Osteocyte (in vitro differentiated cells): Measurements from ENCODE around the gene GJA5. TPM values are rescaled to one million over a fixed set of nuclear protein-coding genes. Genes with fewer than 3 reads are reported as not detected.

Source experiments
- DNase-seq: peaks from one replicate; pipeline ENCODE4 v3.0.0; 2021; ENCODE audit warnings: mixed read lengths; ENCODE audit not compliant: unreplicated experiment; ENCODE audit errors: extremely low spot score
- H3K27ac Mint-ChIP-seq: one replicate; pipeline ENCODE4 v1.8.0; 2021; ENCODE audit warnings: mild to moderate bottlenecking, mixed read lengths; ENCODE audit not compliant: unreplicated experiment
- H3K27me3 Mint-ChIP-seq: one replicate; pipeline ENCODE4 v1.8.0; 2021; ENCODE audit warnings: mixed read lengths; ENCODE audit not compliant: unreplicated experiment
- H3K36me3 Mint-ChIP-seq: one replicate; pipeline ENCODE4 v1.8.0; 2021; ENCODE audit warnings: mixed read lengths; ENCODE audit not compliant: unreplicated experiment
- H3K4me1 Mint-ChIP-seq: one replicate; pipeline ENCODE4 v1.8.0; 2021; ENCODE audit warnings: mixed read lengths; ENCODE audit not compliant: unreplicated experiment
- H3K4me3 Mint-ChIP-seq: one replicate; pipeline ENCODE4 v1.8.0; 2021; ENCODE audit warnings: mild to moderate bottlenecking, moderate library complexity, mixed read lengths; ENCODE audit not compliant: unreplicated experiment
- H3K9me3 Mint-ChIP-seq: one replicate; pipeline ENCODE4 v1.8.0; 2021; ENCODE audit warnings: mixed read lengths; ENCODE audit not compliant: unreplicated experiment
- CTCF ChIP-seq: fragments of 200-600 bp; sonication (generic); IDR thresholded peaks from 2 replicates; pipeline ENCODE4 v1.5.0; 2021; ENCODE audit warnings: antibody characterized with exemption, mild to moderate bottlenecking, moderate library complexity
- total RNA-seq: library from RNA; stranded (reverse); gene quantifications from 2 replicates; pipeline ENCODE4 v1.2.1, GENCODE V29; 2021

The GJA5 gene
- total RNA-seq, 1 donor from 2014 or later, result not detected

- peak; percentile 57 for TF ChIP-seq CTCF
- Mint-ChIP-seq H3K4me3 (no peak overlapping the region), H3K4me1 (no peaks in the 10 kb centered on the region), H3K9me3 (no peaks in the 10 kb centered on the region), H3K27ac (no peak overlapping the region), H3K27me3 (peaks cover 30% of the 10 kb centered on the region), H3K36me3 (no peaks in the 10 kb centered on the region)
- DNase-seq, result no peak
These were observed 36.6 kb downstream of the GJA5 start for GRCh38 chr1:147723691-147724323.

- H3K9me3 Mint-ChIP-seq, result no peaks in the 10 kb centered on the region
- no peaks in the 10 kb centered on the region for H3K4me1 Mint-ChIP-seq
- H3K27me3 Mint-ChIP-seq, result peaks cover 21% of the 10 kb centered on the region
- no peak for DNase-seq
- TF ChIP-seq CTCF, result no peak
- H3K4me3 Mint-ChIP-seq, result no peak overlapping the region
- H3K36me3 Mint-ChIP-seq, result no peaks in the 10 kb centered on the region
- H3K27ac Mint-ChIP-seq, result no peak overlapping the region
These were observed 38.3 kb downstream of the GJA5 start for GRCh38 chr1:147722124-147722523.

DNA sequence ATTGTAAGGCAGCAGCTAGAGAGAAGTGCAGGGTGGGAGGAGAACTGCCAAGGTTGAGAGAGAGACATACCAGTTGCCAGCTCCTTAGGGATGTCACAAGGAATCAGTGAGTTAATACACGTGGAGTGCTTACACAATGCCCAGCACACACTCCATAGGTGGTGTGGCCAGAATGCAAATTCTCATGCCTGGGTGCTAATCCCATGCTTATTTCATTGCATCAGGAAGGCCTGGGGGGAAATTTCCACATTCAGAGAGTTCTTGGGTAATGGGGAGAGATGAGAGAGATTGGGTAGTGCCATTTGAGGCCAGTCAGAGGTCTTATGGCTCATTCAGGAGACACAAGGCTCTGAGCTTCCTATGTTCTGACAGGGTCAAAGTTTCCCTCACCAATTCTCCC is 38.7 kb downstream of the GJA5 start:
- no peak for TF ChIP-seq CTCF
- Mint-ChIP-seq H3K36me3 (no peaks in the 10 kb centered on the region), H3K27me3 (peaks cover 21% of the 10 kb centered on the region), H3K27ac (no peak overlapping the region), H3K4me3 (no peak overlapping the region), H3K4me1 (no peaks in the 10 kb centered on the region), H3K9me3 (no peaks in the 10 kb centered on the region)
- no peak for DNase-seq

DNA sequence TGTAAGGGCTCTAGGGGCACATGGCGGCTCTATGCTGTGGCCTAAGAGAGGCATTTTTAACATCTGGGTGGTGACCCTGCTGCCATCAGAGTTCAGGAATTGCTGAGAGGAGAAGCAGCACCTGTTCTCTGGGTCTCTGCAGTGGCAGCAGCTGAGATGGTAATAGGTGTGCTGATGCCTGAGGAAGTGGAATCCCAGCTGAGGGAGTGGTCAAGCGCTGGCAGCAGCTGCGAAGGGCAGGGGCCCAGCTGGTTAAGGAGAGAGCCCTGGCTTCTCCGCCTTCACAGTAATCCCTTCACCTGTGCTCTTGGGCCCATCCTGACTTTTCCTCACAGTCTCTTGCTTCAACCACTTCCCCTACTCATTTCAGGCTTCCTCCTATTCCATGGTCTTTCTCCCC is 39.8 kb downstream of the GJA5 start:
- Mint-ChIP-seq H3K27me3 (peaks cover 19% of the 10 kb centered on the region), H3K4me3 (no peak overlapping the region), H3K4me1 (no peaks in the 10 kb centered on the region), H3K9me3 (no peaks in the 10 kb centered on the region), H3K36me3 (no peaks in the 10 kb centered on the region), H3K27ac (no peak overlapping the region)
- no peak for DNase-seq
- TF ChIP-seq CTCF, result no peak

- H3K27ac Mint-ChIP-seq, result no peak overlapping the region
- no peak for DNase-seq
- no peak overlapping the region for H3K4me3 Mint-ChIP-seq
- no peak for TF ChIP-seq CTCF
- peaks cover 27% of the 10 kb centered on the region for H3K27me3 Mint-ChIP-seq
- no peaks in the 10 kb centered on the region for H3K4me1 Mint-ChIP-seq
- H3K9me3 Mint-ChIP-seq, result no peaks in the 10 kb centered on the region
- H3K36me3 Mint-ChIP-seq, result no peaks in the 10 kb centered on the region
These were observed 40.6 kb downstream of the GJA5 start for GRCh38 chr1:147719711-147720225.
